Measurements from ENCODE around the gene APOBEC3H.
"Not testable (repeated sequence)": the region's sequence is repeated elsewhere in the genome, so short reads cannot be mapped to it uniquely, and the experiment has no call there.

GRCh38 chr22:39051844-39052495 is 45.1 kb upstream of the APOBEC3H start:
- TF ChIP-seq POLR2A, CTCF (IDR thresholded peaks at IDR 0.05): not testable (repeated sequence)
